H9 (cell line): ENCODE data around the gene GPRIN1. TPM values are rescaled to one million over a fixed set of nuclear protein-coding genes. Genes with fewer than 3 reads are reported as not detected.

ENCODE experiments used
- DNase-seq: peaks from one replicate; pipeline ENCODE4 v3.0.0-alpha.2; 2017
- H2AFZ ChIP-seq: one replicate; pipeline ENCODE4 v1.6.1; 2013; ENCODE audit warnings: mild to moderate bottlenecking, low read length, control low read depth, moderate library complexity
- H2AK5ac ChIP-seq: 2 replicates; pipeline ENCODE4 v1.6.1; 2013; ENCODE audit warnings: low read length, control low read depth, mixed read lengths; ENCODE audit not compliant: insufficient read length
- H2BK120ac ChIP-seq: one replicate; pipeline ENCODE4 v1.6.1; 2013; ENCODE audit warnings: low read depth, mild to moderate bottlenecking, low read length, control low read depth, inconsistent platforms; ENCODE audit not compliant: poor library complexity, severe bottlenecking
- H2BK12ac ChIP-seq: 2 replicates; pipeline ENCODE4 v1.6.1; 2013; ENCODE audit warnings: low read length, control low read depth, mixed read lengths, low read depth; ENCODE audit not compliant: insufficient read length
- H2BK15ac ChIP-seq: 2 replicates; pipeline ENCODE4 v1.6.1; 2013; ENCODE audit warnings: low read depth, low read length, control low read depth
- H2BK20ac ChIP-seq: one replicate; pipeline ENCODE4 v1.6.1; 2013; ENCODE audit warnings: low read depth, mild to moderate bottlenecking, low read length, control low read depth, inconsistent platforms; ENCODE audit not compliant: poor library complexity, severe bottlenecking
- H2BK5ac ChIP-seq: 2 replicates; pipeline ENCODE4 v1.6.1; 2013; ENCODE audit warnings: low read length, control low read depth, mixed read lengths; ENCODE audit not compliant: insufficient read length
- H3K14ac ChIP-seq: 2 replicates; pipeline ENCODE4 v1.6.1; 2013; ENCODE audit warnings: low read length, control low read depth; ENCODE audit not compliant: insufficient read depth
- H3K18ac ChIP-seq: 2 replicates; pipeline ENCODE4 v1.6.1; 2013; ENCODE audit warnings: low read depth, mild to moderate bottlenecking, mixed read lengths, low read length, control low read depth; ENCODE audit not compliant: insufficient read length
- H3K23ac ChIP-seq: 2 replicates; pipeline ENCODE4 v1.6.1; 2013; ENCODE audit warnings: low read length, control low read depth, mixed read lengths, low read depth; ENCODE audit not compliant: insufficient read length
- H3K23me2 ChIP-seq: 2 replicates; pipeline ENCODE4 v1.6.1; 2013; ENCODE audit warnings: low read depth, mild to moderate bottlenecking, mixed read lengths, low read length, control low read depth; ENCODE audit not compliant: insufficient read length, poor library complexity, severe bottlenecking
- H3K27ac ChIP-seq: 2 replicates; pipeline ENCODE4 v1.5.1; 2013; ENCODE audit warnings: low read length, control low read depth, mixed read lengths, low read depth; ENCODE audit not compliant: insufficient read length
- H3K27me3 ChIP-seq: 2 replicates; pipeline ENCODE4 v1.6.1; 2013; ENCODE audit warnings: low read length, control low read depth, inconsistent platforms; ENCODE audit not compliant: insufficient read depth
- H3K4ac ChIP-seq: 2 replicates; pipeline ENCODE4 v1.6.1; 2013; ENCODE audit warnings: low read depth, mild to moderate bottlenecking, control low read depth, inconsistent platforms, low read length, moderate library complexity
- H3K4me1 ChIP-seq: 2 replicates; pipeline ENCODE4 v1.6.1; 2013; ENCODE audit warnings: low read length, control low read depth, inconsistent platforms; ENCODE audit not compliant: insufficient read depth
- H3K4me2 ChIP-seq: 2 replicates; pipeline ENCODE4 v1.6.1; 2013; ENCODE audit warnings: low read length, control low read depth, mixed read lengths; ENCODE audit not compliant: insufficient read length, insufficient read depth
- H3K56ac ChIP-seq: 2 replicates; pipeline ENCODE4 v1.6.1; 2013; ENCODE audit warnings: low read depth, mild to moderate bottlenecking, mixed read lengths, low read length, control low read depth; ENCODE audit not compliant: insufficient read length
- H3K79me1 ChIP-seq: 2 replicates; pipeline ENCODE4 v1.6.1; 2013; ENCODE audit warnings: low read depth, mild to moderate bottlenecking, moderate library complexity, low read length, control low read depth, inconsistent platforms; ENCODE audit not compliant: insufficient read depth, poor library complexity, severe bottlenecking
- H3K79me2 ChIP-seq: 2 replicates; pipeline ENCODE4 v1.6.1; 2013; ENCODE audit warnings: low read length, control low read depth, inconsistent platforms; ENCODE audit not compliant: insufficient read depth
- H3K9ac ChIP-seq: 2 replicates; pipeline ENCODE4 v1.6.1; 2013; ENCODE audit warnings: low read length, control low read depth, mixed read lengths; ENCODE audit not compliant: insufficient read length; ENCODE audit errors: extremely low read depth
- H3K9me3 ChIP-seq: one replicate; pipeline ENCODE4 v1.6.1; 2013; ENCODE audit warnings: low read depth, low read length, inconsistent platforms; ENCODE audit not compliant: control insufficient read depth
- H3T11ph ChIP-seq: one replicate; pipeline ENCODE4 v1.6.1; 2013; ENCODE audit warnings: mild to moderate bottlenecking, low read length, control low read depth, inconsistent platforms
- H4K20me1 ChIP-seq: one replicate; pipeline ENCODE4 v1.6.1; 2013; ENCODE audit not compliant: control insufficient read depth, insufficient read length, insufficient read depth
- H4K5ac ChIP-seq: 2 replicates; pipeline ENCODE4 v1.6.1; 2013; ENCODE audit warnings: low read depth, mild to moderate bottlenecking, mixed read lengths, low read length, control low read depth; ENCODE audit not compliant: insufficient read length
- H4K8ac ChIP-seq: replicated peaks from 2 replicates; pipeline ENCODE4 v1.6.1; 2013; ENCODE audit warnings: low read length, control low read depth, mixed read lengths, low read depth; ENCODE audit not compliant: insufficient read length
- H4K91ac ChIP-seq: 2 replicates; pipeline ENCODE4 v1.6.1; 2013; ENCODE audit warnings: low read depth, mild to moderate bottlenecking, moderate library complexity, mixed read lengths, low read length, control low read depth; ENCODE audit not compliant: insufficient read length
- H3K27ac Mint-ChIP-seq, 3 experiments: 2 replicates in 2 of 3; 3 replicates in 1 of 3; pipeline ENCODE4 v1.8.0; 2020 to 2021; ENCODE audit warnings: mixed read lengths in 3 of 3, mild to moderate bottlenecking in 1 of 3, moderate library complexity in 1 of 3
- H3K27me3 Mint-ChIP-seq: 2 replicates; pipeline ENCODE4 v1.8.0; 2021; ENCODE audit warnings: low read depth, mild to moderate bottlenecking, moderate library complexity, mixed read lengths
- H3K36me3 Mint-ChIP-seq, 3 experiments: 2 replicates in 2 of 3; 3 replicates in 1 of 3; pipeline ENCODE4 v1.8.0; 2020 to 2021; ENCODE audit warnings: low read depth in 3 of 3, mixed read lengths in 3 of 3; ENCODE audit not compliant: insufficient read depth in 1 of 3
- H3K4me1 Mint-ChIP-seq, 2 experiments: 2 replicates each; pipeline ENCODE4 v1.8.0; 2020; ENCODE audit warnings: mixed read lengths in 2 of 2
- H3K4me3 Mint-ChIP-seq, 2 experiments: 2 replicates in 1 of 2; 3 replicates in 1 of 2; pipeline ENCODE4 v1.8.0; 2020 to 2021; ENCODE audit warnings: mild to moderate bottlenecking in 2 of 2, mixed read lengths in 2 of 2, moderate library complexity in 1 of 2
- H3K9me3 Mint-ChIP-seq, 2 experiments: 2 replicates in 1 of 2; 3 replicates in 1 of 2; pipeline ENCODE4 v1.8.0; 2020; ENCODE audit warnings: mild to moderate bottlenecking in 2 of 2, mixed read lengths in 2 of 2, moderate library complexity in 1 of 2
- WGBS: extraction: QIAGEN DNeasy Blood & Tissue Kit; methylation state at CpG from one replicate; pipeline ENCODE4 v1.1.7; 2013; ENCODE audit warnings: missing lambda C conversion rate, low lambda C conversion rate, mixed read lengths; ENCODE audit not compliant: insufficient read length; ENCODE audit errors: extremely low coverage; 5-methylcytosine and 5-hydroxymethylcytosine counted together
- total RNA-seq: library from RNA; stranded (reverse); gene quantifications from 2 replicates; pipeline ENCODE4 v1.2.1, GENCODE V29; 2021
- TF ChIP-seq, protein P1 (sequence below): fragments of 200-600 bp; sonication (generic); conservative IDR thresholded peaks from 3 replicates; pipeline ENCODE4 v1.8.0; 2021; ENCODE audit warnings: antibody characterized with exemption, mild to moderate bottlenecking

The GPRIN1 gene
- total RNA-seq, 1 experiment from 2014 or later, result 10.8 TPM

DNA sequence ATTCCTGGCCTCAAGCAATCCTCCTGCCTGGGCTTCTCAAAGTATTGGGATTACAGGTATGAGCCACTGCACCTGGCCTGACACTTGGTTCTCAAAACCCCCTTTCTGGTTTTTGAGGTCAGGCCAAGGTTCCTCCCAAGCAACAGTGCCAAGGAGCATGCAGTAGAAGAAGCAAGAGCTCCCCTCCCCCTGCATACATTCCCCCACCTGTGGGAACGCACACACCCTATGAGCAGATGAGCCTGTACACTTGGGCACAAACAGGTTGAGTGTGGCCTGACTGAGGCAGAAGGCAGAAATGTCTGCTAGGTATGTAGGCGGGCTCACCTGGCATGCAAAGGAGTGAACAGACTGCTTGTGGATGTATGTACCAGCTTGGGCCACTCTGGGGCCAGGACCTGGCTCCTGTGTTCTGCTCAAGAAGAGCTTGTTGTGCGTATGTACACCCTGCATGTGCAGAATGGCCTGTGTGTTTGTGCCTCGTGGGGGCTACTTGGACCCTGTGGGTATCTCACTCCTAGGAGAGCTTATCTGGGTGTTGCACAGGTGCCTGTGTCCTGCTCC, 1.7 kb downstream of the GPRIN1 start:
- Mint-ChIP-seq H3K4me1 (peaks cover 38 to 42% of the 10 kb centered on the region in 2 experiments), H3K27ac (no peak overlapping the region), H3K9me3 (no peaks in the 10 kb centered on the region; a peak in 1 of 5 replicates), H3K36me3 (no peaks in the 10 kb centered on the region), H3K27me3 (peaks cover 21% of the 10 kb centered on the region), H3K4me3 (peak overlapping the region; percentile 86 to 96; a peak in 4 of 5 replicates)
- H4K5ac ChIP-seq, result no peak overlapping the region
- no peak overlapping the region; the same call in 1 of the 2 replicates for H3K14ac ChIP-seq
- no peak overlapping the region for H2BK5ac ChIP-seq
- no peaks in the 10 kb centered on the region for H3K9me3 ChIP-seq
- no CpG with 5 or more reads among the region's 4 CpGs for WGBS
- no peak overlapping the region for H3K4me2 ChIP-seq
- no peaks in the 10 kb centered on the region; the same call in 1 of the 2 replicates for H3K27me3 ChIP-seq
- no peaks in the 10 kb centered on the region for H4K20me1 ChIP-seq
- no peak for DNase-seq
- TF ChIP-seq, protein P1, sequence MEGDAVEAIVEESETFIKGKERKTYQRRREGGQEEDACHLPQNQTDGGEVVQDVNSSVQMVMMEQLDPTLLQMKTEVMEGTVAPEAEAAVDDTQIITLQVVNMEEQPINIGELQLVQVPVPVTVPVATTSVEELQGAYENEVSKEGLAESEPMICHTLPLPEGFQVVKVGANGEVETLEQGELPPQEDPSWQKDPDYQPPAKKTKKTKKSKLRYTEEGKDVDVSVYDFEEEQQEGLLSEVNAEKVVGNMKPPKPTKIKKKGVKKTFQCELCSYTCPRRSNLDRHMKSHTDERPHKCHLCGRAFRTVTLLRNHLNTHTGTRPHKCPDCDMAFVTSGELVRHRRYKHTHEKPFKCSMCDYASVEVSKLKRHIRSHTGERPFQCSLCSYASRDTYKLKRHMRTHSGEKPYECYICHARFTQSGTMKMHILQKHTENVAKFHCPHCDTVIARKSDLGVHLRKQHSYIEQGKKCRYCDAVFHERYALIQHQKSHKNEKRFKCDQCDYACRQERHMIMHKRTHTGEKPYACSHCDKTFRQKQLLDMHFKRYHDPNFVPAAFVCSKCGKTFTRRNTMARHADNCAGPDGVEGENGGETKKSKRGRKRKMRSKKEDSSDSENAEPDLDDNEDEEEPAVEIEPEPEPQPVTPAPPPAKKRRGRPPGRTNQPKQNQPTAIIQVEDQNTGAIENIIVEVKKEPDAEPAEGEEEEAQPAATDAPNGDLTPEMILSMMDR, result no peak
- H2BK20ac ChIP-seq, result no peak overlapping the region
- no peak overlapping the region for H2AFZ ChIP-seq
- H3K27ac ChIP-seq, result no peak overlapping the region
- no peaks in the 10 kb centered on the region for H3K79me1 ChIP-seq
- H4K8ac ChIP-seq, result no peak overlapping the region
- no peak overlapping the region for H3K4ac ChIP-seq
- H2BK12ac ChIP-seq, result no peak overlapping the region
- H3K56ac ChIP-seq, result no peak overlapping the region
- no peak overlapping the region for H3T11ph ChIP-seq
- no peak overlapping the region for H2AK5ac ChIP-seq
- H3K9ac ChIP-seq, result no peak overlapping the region
- no peak overlapping the region for H3K18ac ChIP-seq
- H2BK120ac ChIP-seq, result no peak overlapping the region
- no peaks in the 10 kb centered on the region for H3K79me2 ChIP-seq
- no peak overlapping the region for H3K23ac ChIP-seq
- H3K4me1 ChIP-seq, result no peaks in the 10 kb centered on the region; the same call in 1 of the 2 replicates
- H4K91ac ChIP-seq, result no peak overlapping the region
- H2BK15ac ChIP-seq, result no peak overlapping the region
- peaks cover 6% of the 10 kb centered on the region for H3K23me2 ChIP-seq
